GM23248 (cell line): ENCODE results near the gene MRPS24.

Experiments
- EZH2 ChIP-seq: fragments of 200-600 bp; sonication (generic); IDR thresholded peaks from 2 replicates; pipeline ENCODE4 v1.6.1; 2018; ENCODE audit warnings: antibody characterized with exemption, mild to moderate bottlenecking; ENCODE audit not compliant: insufficient read depth, poor library complexity, severe bottlenecking
- EZH2phosphoT487 ChIP-seq: fragments of 200-600 bp; sonication (generic); IDR thresholded peaks from 2 replicates; pipeline ENCODE4 v1.6.1; 2018; ENCODE audit warnings: antibody characterized with exemption, moderate library complexity, mild to moderate bottlenecking, low read depth; ENCODE audit not compliant: insufficient read depth

GRCh38 chr7:43856316-43856715, 13.0 kb downstream of the MRPS24 start:
- TF ChIP-seq EZH2 (no peak), EZH2phosphoT487 (no peak)
